ENCODE measurements around the gene ULBP2.

ULBP2 gene

GRCh38 chr6:149901444-149902140, 40.2 kb upstream of the ULBP2 start:
- no peak for TF ChIP-seq CTCF (IDR thresholded peaks at IDR 0.05; ENCODE audit: control insufficient read depth, insufficient read depth, low read depth, low read length, missing control alignments)
- DNase-seq (ENCODE audit: low read depth) = no peak
- no peak overlapping the region for H3K4me3 ChIP-seq (ENCODE audit: control insufficient read depth, low read depth, low read length)

GRCh38 chr6:149903938-149904611, 37.7 kb upstream of the ULBP2 start:
- TF ChIP-seq CTCF (IDR thresholded peaks at IDR 0.05; ENCODE audit: control insufficient read depth, insufficient read depth, low read depth, low read length, missing control alignments) = no peak
- no peak for DNase-seq (ENCODE audit: low read depth)
- no peak overlapping the region for H3K4me3 ChIP-seq (ENCODE audit: control insufficient read depth, low read depth, low read length)

GRCh38 chr6:149904661-149905370, 37.0 kb upstream of the ULBP2 start:
- DNase-seq (ENCODE audit: low read depth) = no peak
- no peak for TF ChIP-seq CTCF (IDR thresholded peaks at IDR 0.05; ENCODE audit: control insufficient read depth, insufficient read depth, low read depth, low read length, missing control alignments)

GRCh38 chr6:149905371-149905910, 36.4 kb upstream of the ULBP2 start:
- DNase-seq (ENCODE audit: low read depth) = no peak
- no peak for TF ChIP-seq CTCF (IDR thresholded peaks at IDR 0.05; ENCODE audit: control insufficient read depth, insufficient read depth, low read depth, low read length, missing control alignments)
- H3K4me3 ChIP-seq (ENCODE audit: control insufficient read depth, low read depth, low read length) = no peak overlapping the region

More at GRCh38 chr6:149904661-149905370, 37.0 kb upstream of the ULBP2 start:
- no peak overlapping the region for H3K4me3 ChIP-seq (ENCODE audit: control insufficient read depth, low read depth, low read length)

- H3K4me3 ChIP-seq (ENCODE audit: control insufficient read depth, low read depth, low read length) = no peak overlapping the region
- DNase-seq (ENCODE audit: low read depth) = no peak
- no peak for TF ChIP-seq CTCF (IDR thresholded peaks at IDR 0.05; ENCODE audit: control insufficient read depth, insufficient read depth, low read depth, low read length, missing control alignments)
Observed at GRCh38 chr6:149905911-149906371, 35.9 kb upstream of the ULBP2 start.

GRCh38 chr6:149906405-149906804, 35.4 kb upstream of the ULBP2 start:
- TF ChIP-seq CTCF (IDR thresholded peaks at IDR 0.05; ENCODE audit: control insufficient read depth, insufficient read depth, low read depth, low read length, missing control alignments) = no peak
- no peak overlapping the region for H3K4me3 ChIP-seq (ENCODE audit: control insufficient read depth, low read depth, low read length)
- no peak for DNase-seq (ENCODE audit: low read depth)
